Esophagus muscularis mucosa (tissue), 4 donors: ENCODE measurements around the gene LARGE1. TPM values are rescaled to one million over a fixed set of nuclear protein-coding genes. Genes with fewer than 3 reads are reported as not detected.

Experiments used
- DNase-seq: peaks from one replicate; pipeline ENCODE4 v3.0.0-alpha.2; 2017; ENCODE audit errors: extremely low spot score
- H3K27ac ChIP-seq, 4 donors: fragments of 200-600 bp; sonication (generic); replicated peaks in 1 of 4; 1 replicate in 3 of 4; 2 replicates in 1 of 4; pipeline ENCODE4 v1.5.1; 2016 to 2019; ENCODE audit warnings: mild to moderate bottlenecking in 1 of 4
- H3K27me3 ChIP-seq, 4 donors: fragments of 200-600 bp; sonication (generic); one replicate each; pipeline versions ENCODE4 v1.5.1 to v1.6.0; 2016 to 2019
- H3K36me3 ChIP-seq, 4 donors: fragments of 200-600 bp; sonication (generic); one replicate each; pipeline ENCODE4 v1.5.1; 2016 to 2019
- H3K4me1 ChIP-seq, 4 donors: fragments of 200-600 bp; sonication (generic); one replicate each; pipeline ENCODE4 v1.5.1; 2016 to 2019
- H3K4me3 ChIP-seq, 4 donors: fragments of 200-600 bp; sonication (generic); 1 replicate in 2 of 4; 2 replicates in 2 of 4; pipeline ENCODE4 v1.5.1; 2016 to 2019; ENCODE audit warnings: mild to moderate bottlenecking in 4 of 4, moderate library complexity in 1 of 4
- H3K9me3 ChIP-seq, 4 donors: fragments of 200-600 bp; sonication (generic); 1 replicate in 3 of 4; 2 replicates in 1 of 4; pipeline ENCODE4 v1.5.1; 2016 to 2019
- CTCF ChIP-seq, 3 experiments: fragments of 200-600 bp in 2 of 3; fragments of 450-650 bp in 1 of 3; sonication (generic) in 2 of 3; IDR thresholded peaks; one replicate each; pipeline ENCODE4 v1.5.1; 2017 to 2019; ENCODE audit warnings: antibody characterized with exemption in 3 of 3, mild to moderate bottlenecking in 2 of 3, moderate library complexity in 1 of 3
- EP300 ChIP-seq: sonication (generic); formaldehyde crosslinking; IDR thresholded peaks from one replicate; pipeline ENCODE4 v1.6.1; 2017; ENCODE audit warnings: antibody characterized with exemption
- POLR2A ChIP-seq: fragments of 450-650 bp; IDR thresholded peaks from one replicate; pipeline ENCODE4 v1.6.1; 2017; ENCODE audit warnings: antibody characterized with exemption, moderate library complexity, mild to moderate bottlenecking, low read depth
- POLR2AphosphoS5 ChIP-seq, 2 donors: sonication (generic); formaldehyde crosslinking; IDR thresholded peaks; one replicate each; pipeline ENCODE4 v1.6.1; 2017; ENCODE audit warnings: antibody characterized with exemption in 2 of 2
- WGBS: methylation state at CpG from one replicate; pipeline ENCODE4 v1.1.5; 2018; 5-methylcytosine and 5-hydroxymethylcytosine counted together
- intact Hi-C: fragments of 100-400 bp; cut with DNase I; formaldehyde crosslinking; loops from one replicate; pipeline ENCODE4 v1.15.1; 2023
- total RNA-seq, 4 donors: library from RNA; depleted of rRNA; stranded (reverse); fragments of >200 nt; gene quantifications; one replicate each; pipeline versions ENCODE4 v1.1.0 to v1.2.1, GENCODE V29; 2016

Gene LARGE1
- total RNA-seq, 4 donors from 2014 or later, result 29.9 to 48.4 (median 32.4) TPM

DNA sequence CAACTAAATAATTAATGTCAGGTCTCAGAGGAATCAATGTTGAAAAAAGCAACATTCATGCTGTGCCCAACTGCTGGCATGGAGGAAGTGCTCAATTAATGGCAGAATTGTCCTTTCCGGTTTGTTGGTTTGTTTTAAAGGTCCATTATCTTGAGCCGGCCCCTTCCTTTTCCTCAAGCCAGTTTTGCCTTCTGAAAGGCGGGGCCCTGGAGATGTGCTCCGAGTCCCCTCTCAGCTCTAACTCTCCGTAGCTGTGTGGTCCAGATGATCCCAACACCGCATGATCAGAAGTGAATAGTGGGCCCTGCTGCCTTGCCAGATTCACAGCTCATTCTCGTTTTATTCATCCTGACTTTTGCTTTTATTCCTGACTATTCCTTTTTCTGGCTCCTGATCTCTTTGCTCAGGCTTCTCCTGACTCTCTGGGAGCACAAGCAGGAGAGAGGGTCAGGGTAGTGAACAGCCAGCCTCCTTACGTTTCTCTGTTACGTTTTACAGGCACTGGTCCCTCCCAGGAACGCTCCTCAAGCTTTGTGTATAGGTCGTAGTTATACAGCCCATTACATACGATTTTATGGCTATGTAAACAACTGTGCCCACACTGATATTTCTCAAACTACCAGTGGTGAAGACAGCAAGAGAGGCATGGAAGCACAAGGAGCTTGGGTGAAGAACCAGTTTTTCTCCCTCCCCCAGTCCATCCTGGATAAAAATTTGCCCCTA, 265.9 kb downstream of the LARGE1 start:
- Histone ChIP-seq H3K36me3 (peaks cover 6 to 11% (median 9%) of the 10 kb centered on the region in 4 donors), H3K4me1 (peaks cover 14 to 28% (median 20%) of the 10 kb centered on the region in 4 donors), H3K9me3 (no peaks in the 10 kb centered on the region), H3K27me3 (no peaks in the 10 kb centered on the region), H3K4me3 (no peak overlapping the region), H3K27ac (no peak overlapping the region)
- TF ChIP-seq CTCF (IDR thresholded peaks at IDR 0.05) (no peak), POLR2AphosphoS5 (IDR thresholded peaks at IDR 0.05) (no peak), EP300 (no peak), POLR2A (no peak)
- no peak for DNase-seq
- 71% methylated on average over 12 of the region's 12 CpGs for WGBS
- intact Hi-C loops, result no loop called here

DNA sequence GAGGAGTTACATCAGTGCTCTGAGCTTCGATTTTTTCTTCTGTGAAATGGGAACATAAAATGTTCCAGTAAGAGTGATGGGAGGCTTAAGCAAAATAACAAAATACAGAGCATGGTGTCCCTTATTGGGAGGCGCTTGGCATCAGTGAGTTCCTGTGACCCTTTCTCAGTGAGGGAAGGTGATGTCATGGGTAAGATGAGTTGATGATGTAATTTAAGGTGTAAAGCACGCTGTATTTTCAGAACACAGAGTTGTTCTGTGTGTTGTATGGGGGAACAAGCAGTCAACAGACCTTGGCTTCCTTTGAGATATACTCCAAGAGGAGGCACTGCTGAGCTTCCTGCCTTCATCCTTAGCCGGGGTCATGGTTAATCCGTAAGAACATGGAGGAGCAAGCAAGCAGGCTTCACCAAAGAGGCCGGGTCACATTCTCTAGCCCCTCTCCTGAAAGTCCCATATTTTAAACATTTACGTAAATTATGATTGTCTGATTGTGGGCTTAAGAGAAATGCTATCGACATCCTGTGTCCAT, 266.7 kb downstream of the LARGE1 start:
- H3K9me3 ChIP-seq, result no peaks in the 10 kb centered on the region
- peaks cover 7 to 21% (median 14%) of the 10 kb centered on the region in 4 donors for H3K4me1 ChIP-seq
- no peaks in the 10 kb centered on the region for H3K27me3 ChIP-seq
- peaks cover 6 to 17% (median 9%) of the 10 kb centered on the region in 4 donors for H3K36me3 ChIP-seq
- no peak overlapping the region for H3K27ac ChIP-seq
- TF ChIP-seq POLR2AphosphoS5 (IDR thresholded peaks at IDR 0.05) (no peak), CTCF (IDR thresholded peaks at IDR 0.05) (no peak), EP300 (no peak), POLR2A (no peak)
- no peak for DNase-seq
- 91% methylated on average over 8 of the region's 8 CpGs for WGBS
- no peak overlapping the region for H3K4me3 ChIP-seq
- intact Hi-C loops, result no loop called here

- no peak for DNase-seq
- Histone ChIP-seq H3K4me3 (no peak overlapping the region), H3K9me3 (no peaks in the 10 kb centered on the region), H3K27me3 (no peaks in the 10 kb centered on the region), H3K36me3 (peaks cover 6 to 17% (median 9%) of the 10 kb centered on the region in 4 donors), H3K27ac (no peak overlapping the region), H3K4me1 (peaks cover 4 to 14% (median 8%) of the 10 kb centered on the region in 4 donors)
- 75% methylated on average over 5 of the region's 5 CpGs for WGBS
- TF ChIP-seq POLR2A, result no peak
- intact Hi-C loops, result no loop called here
Observed at GRCh38 chr22:33652615-33653014, 267.7 kb downstream of the LARGE1 start.

GRCh38 chr22:33650244-33650643, 270.0 kb downstream of the LARGE1 start:
- Histone ChIP-seq H3K27me3 (no peaks in the 10 kb centered on the region), H3K36me3 (peaks cover 6 to 17% (median 9%) of the 10 kb centered on the region in 4 donors), H3K27ac (no peak overlapping the region), H3K4me3 (no peak overlapping the region), H3K9me3 (no peaks in the 10 kb centered on the region), H3K4me1 (peaks cover 0 to 5% (median 0%) of the 10 kb centered on the region in 4 donors)
- TF ChIP-seq POLR2AphosphoS5 (IDR thresholded peaks at IDR 0.05), result no peak
- WGBS, result 78% methylated on average over 20 of the region's 22 CpGs
- intact Hi-C loops, result no loop called here
- no peak for DNase-seq

- TF ChIP-seq EP300 (no peak), CTCF (IDR thresholded peaks at IDR 0.05) (no peak), POLR2A (no peak), POLR2AphosphoS5 (IDR thresholded peaks at IDR 0.05) (no peak)
- H3K4me1 ChIP-seq, result no peaks in the 10 kb centered on the region
- H3K36me3 ChIP-seq, result peaks cover 6 to 17% (median 9%) of the 10 kb centered on the region in 4 donors
- no peak overlapping the region for H3K4me3 ChIP-seq
- DNase-seq, result no peak
- H3K27ac ChIP-seq, result no peak overlapping the region
- peaks cover 0 to 4% (median 0%) of the 10 kb centered on the region in 4 donors for H3K9me3 ChIP-seq
- H3K27me3 ChIP-seq, result no peaks in the 10 kb centered on the region
- 87% methylated on average over 3 of the region's 3 CpGs for WGBS
- intact Hi-C loops, result no loop called here
Observed at GRCh38 chr22:33648478-33648877, 271.8 kb downstream of the LARGE1 start.
